ENCODE measurements around the gene SMARCD1. TPM values are rescaled to one million over a fixed set of nuclear protein-coding genes. Genes with fewer than 3 reads are reported as not detected.

SMARCD1 gene
- 52.3 and 89.6 TPM in 2 replicates for total RNA-seq

GRCh38 chr12:50084775-50085614 is at the start of gene SMARCD1:
Gene SMARCD1, plus strand, starts transcription at chr12:50085342. Its CDS starts 28 bp downstream, at chr12:50085370.

GRCh38 chr12:50057000-50057841 is 27.9 kb upstream of the SMARCD1 start, which contains the start of gene ASIC1:
Gene ASIC1, plus strand, starts transcription at chr12:50057596. Its CDS starts 1,171 bp downstream, at chr12:50058767.

GRCh38 chr12:50103767-50104321 is 18.7 kb downstream of the SMARCD1 start, which contains the start of gene GPD1:
Gene GPD1, plus strand, starts transcription at chr12:50104008. Its CDS starts 43 bp downstream, at chr12:50104051.

GRCh38 chr12:50111693-50112455 is 26.7 kb downstream of the SMARCD1 start, which contains the start of gene COX14:
Gene COX14, plus strand, starts transcription at chr12:50112236. Its CDS starts 7,808 bp downstream, at chr12:50120044.

Other genes with a start within 250 kb of the SMARCD1 start
- 2.4 and 3.3 TPM in 2 replicates for gene BCDIN3D, start 242.2 kb upstream of the SMARCD1 start, total RNA-seq
- gene FAIM2, start 181.4 kb upstream of the SMARCD1 start, total RNA-seq: 0.29 and 6.6 TPM in 2 replicates
- gene AQP2, start 134.6 kb upstream of the SMARCD1 start, total RNA-seq: not detected in 2 replicates
- gene AQP5, start 123.5 kb upstream of the SMARCD1 start, total RNA-seq: not detected in 2 replicates
- gene AQP6, start 112.4 kb upstream of the SMARCD1 start, total RNA-seq: not detected in 2 replicates
- gene RACGAP1, start 59.8 kb upstream of the SMARCD1 start, total RNA-seq: 6.1 and 123 TPM in 2 replicates
- gene ASIC1, start 27.7 kb upstream of the SMARCD1 start, total RNA-seq: 0.72 and 3.5 TPM in 2 replicates
- gene GPD1, start 18.7 kb downstream of the SMARCD1 start, total RNA-seq: not detected in 2 replicates
- gene COX14, start 26.9 kb downstream of the SMARCD1 start, total RNA-seq: 28.8 and 29.8 TPM in 2 replicates
- gene CERS5, start 82.0 kb downstream of the SMARCD1 start, total RNA-seq: 34.9 and 36.8 TPM in 2 replicates
- 85.1 and 157 TPM in 2 replicates for gene LIMA1, start 198.2 kb downstream of the SMARCD1 start, total RNA-seq